Endothelial cell of umbilical vein (primary cell): ENCODE measurements around the gene CXCL9.

Source experiments
- EZH2 ChIP-seq: IDR thresholded peaks from 2 replicates; pipeline ENCODE4 v1.6.1; 2012; ENCODE audit warnings: borderline replicate concordance, low read depth, mild to moderate bottlenecking, moderate library complexity, low read length, inconsistent platforms; ENCODE audit not compliant: severe bottlenecking
- FOS ChIP-seq: IDR thresholded peaks from 2 replicates; pipeline ENCODE4 v1.6.1; 2011; ENCODE audit warnings: mild to moderate bottlenecking, low read length, moderate library complexity, borderline replicate concordance; ENCODE audit not compliant: insufficient read depth
- GATA2 ChIP-seq: IDR thresholded peaks from 2 replicates; pipeline ENCODE4 v1.7.0; 2011; ENCODE audit warnings: low read depth, mild to moderate bottlenecking, moderate library complexity, mixed read lengths, low read length; ENCODE audit not compliant: insufficient read length, insufficient read depth
- JUN ChIP-seq: IDR thresholded peaks from 2 replicates; pipeline ENCODE4 v1.6.1; 2011; ENCODE audit warnings: borderline replicate concordance, low read depth; ENCODE audit not compliant: insufficient read length, insufficient read depth
- MYC ChIP-seq: IDR thresholded peaks from one replicate; pipeline ENCODE4 v1.6.1; 2011; ENCODE audit warnings: mild to moderate bottlenecking, low read depth, low read length
- POLR2A ChIP-seq: IDR thresholded peaks from 2 replicates; pipeline ENCODE4 v1.6.1; 2012; ENCODE audit warnings: low read depth, mild to moderate bottlenecking, control low read depth, low read length
- POLR2AphosphoS5 ChIP-seq: IDR thresholded peaks from 2 replicates; pipeline ENCODE4 v1.6.1; 2012; ENCODE audit warnings: low read depth, mild to moderate bottlenecking, control low read depth, low read length, moderate library complexity; ENCODE audit not compliant: insufficient read depth
- TF ChIP-seq, protein P1 (sequence below), 2 donors: IDR thresholded peaks; 1 replicate in 1 of 2; 2 replicates in 1 of 2; pipeline ENCODE4 v1.5.1; 2011; ENCODE audit warnings: low read length in 2 of 2, mild to moderate bottlenecking in 2 of 2, moderate library complexity in 2 of 2, control low read depth in 1 of 2, inconsistent platforms in 1 of 2, low read depth in 1 of 2; ENCODE audit not compliant: insufficient read depth in 1 of 2; ENCODE audit errors: extremely low read depth in 1 of 2
- TF ChIP-seq, protein P2 (sequence below): IDR thresholded peaks from 2 replicates; pipeline ENCODE4 v1.6.1; 2011; ENCODE audit not compliant: insufficient read depth, insufficient read length

DNA sequence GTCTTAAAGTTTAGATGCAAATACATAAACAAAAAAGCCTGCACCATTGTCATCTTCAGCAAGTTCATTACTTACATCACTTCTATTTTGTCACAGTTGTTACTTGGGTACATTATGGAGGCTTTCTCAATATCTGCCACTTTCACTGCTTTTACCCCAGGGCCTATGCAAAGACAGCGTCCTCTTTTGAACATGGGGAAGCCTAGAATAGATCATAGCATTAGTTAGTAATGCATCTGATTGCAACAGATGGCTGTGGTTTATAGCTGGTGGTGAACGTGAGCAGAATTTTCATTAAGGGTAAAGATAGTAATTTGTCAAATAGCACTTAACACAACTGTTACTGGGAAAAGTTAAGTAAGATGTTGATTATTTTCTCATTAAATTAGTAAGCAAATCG is 27.8 kb upstream of the CXCL9 start:
- TF ChIP-seq POLR2A (no peak), EZH2 (no peak), GATA2 (no peak), POLR2AphosphoS5 (no peak), JUN (no peak), FOS (no peak), MYC (no peak)
- TF ChIP-seq, protein P1, sequence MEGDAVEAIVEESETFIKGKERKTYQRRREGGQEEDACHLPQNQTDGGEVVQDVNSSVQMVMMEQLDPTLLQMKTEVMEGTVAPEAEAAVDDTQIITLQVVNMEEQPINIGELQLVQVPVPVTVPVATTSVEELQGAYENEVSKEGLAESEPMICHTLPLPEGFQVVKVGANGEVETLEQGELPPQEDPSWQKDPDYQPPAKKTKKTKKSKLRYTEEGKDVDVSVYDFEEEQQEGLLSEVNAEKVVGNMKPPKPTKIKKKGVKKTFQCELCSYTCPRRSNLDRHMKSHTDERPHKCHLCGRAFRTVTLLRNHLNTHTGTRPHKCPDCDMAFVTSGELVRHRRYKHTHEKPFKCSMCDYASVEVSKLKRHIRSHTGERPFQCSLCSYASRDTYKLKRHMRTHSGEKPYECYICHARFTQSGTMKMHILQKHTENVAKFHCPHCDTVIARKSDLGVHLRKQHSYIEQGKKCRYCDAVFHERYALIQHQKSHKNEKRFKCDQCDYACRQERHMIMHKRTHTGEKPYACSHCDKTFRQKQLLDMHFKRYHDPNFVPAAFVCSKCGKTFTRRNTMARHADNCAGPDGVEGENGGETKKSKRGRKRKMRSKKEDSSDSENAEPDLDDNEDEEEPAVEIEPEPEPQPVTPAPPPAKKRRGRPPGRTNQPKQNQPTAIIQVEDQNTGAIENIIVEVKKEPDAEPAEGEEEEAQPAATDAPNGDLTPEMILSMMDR (IDR thresholded peaks at IDR 0.05; ENCODE audit: extremely low read depth in 1 of 2, insufficient read depth in 1 of 2, low read depth in 1 of 2, low read length in 2 of 2) = no peak
- TF ChIP-seq, protein P2, sequence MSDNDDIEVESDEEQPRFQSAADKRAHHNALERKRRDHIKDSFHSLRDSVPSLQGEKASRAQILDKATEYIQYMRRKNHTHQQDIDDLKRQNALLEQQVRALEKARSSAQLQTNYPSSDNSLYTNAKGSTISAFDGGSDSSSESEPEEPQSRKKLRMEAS = no peak
